ENCODE results near the gene KLHL35.

Gene KLHL35

GRCh38 chr11:75402002-75402773 lies 30.8 kb downstream of the KLHL35 start:
- 0 out of 2 replicates have a peak overlapping the region, but pooled peaks have one; percentile 85 for H3K27ac ChIP-seq
- TF ChIP-seq CTCF (IDR thresholded peaks at IDR 0.05) = no peak
- no peak for TF ChIP-seq ZFX (IDR thresholded peaks at IDR 0.05; ENCODE audit: borderline replicate concordance)

- TF ChIP-seq ZFX (IDR thresholded peaks at IDR 0.05; ENCODE audit: borderline replicate concordance) = no peak
- TF ChIP-seq CTCF (IDR thresholded peaks at IDR 0.05) = no peak
- H3K27ac ChIP-seq = peak overlapping the region; percentile 85
Observed at GRCh38 chr11:75400146-75400865, 32.7 kb downstream of the KLHL35 start.

GRCh38 chr11:75399344-75400145 lies 33.5 kb downstream of the KLHL35 start, which contains the start of gene RPS3:
Gene RPS3, plus strand, starts transcription at chr11:75399518. Its CDS starts 30 bp downstream, at chr11:75399548.
- no peak for TF ChIP-seq ZFX (IDR thresholded peaks at IDR 0.05; ENCODE audit: borderline replicate concordance)
- TF ChIP-seq CTCF (IDR thresholded peaks at IDR 0.05) = peak; percentile 19; the same call in 1 of the 2 replicates
- H3K27ac ChIP-seq = peak within 1 kb of the TSS; percentile 85

GRCh38 chr11:75398906-75399305 lies 34.1 kb downstream of the KLHL35 start:
- no peak overlapping the region for H3K27ac ChIP-seq
- TF ChIP-seq ZFX (IDR thresholded peaks at IDR 0.05; ENCODE audit: borderline replicate concordance) = no peak
- no peak for TF ChIP-seq CTCF (IDR thresholded peaks at IDR 0.05)

GRCh38 chr11:75394085-75394840 lies 38.7 kb downstream of the KLHL35 start:
- no peak for TF ChIP-seq CTCF (IDR thresholded peaks at IDR 0.05)
- no peak for TF ChIP-seq ZFX (IDR thresholded peaks at IDR 0.05; ENCODE audit: borderline replicate concordance)

GRCh38 chr11:75389925-75390324 lies 43.1 kb downstream of the KLHL35 start:
- TF ChIP-seq ZFX (IDR thresholded peaks at IDR 0.05; ENCODE audit: borderline replicate concordance) = no peak
- no peak overlapping the region for H3K27ac ChIP-seq

More at GRCh38 chr11:75394085-75394840, 38.7 kb downstream of the KLHL35 start:
- H3K27ac ChIP-seq = no peak overlapping the region

- H3K27ac ChIP-seq = no peak overlapping the region
- no peak for TF ChIP-seq ZFX (IDR thresholded peaks at IDR 0.05; ENCODE audit: borderline replicate concordance)
- no peak for TF ChIP-seq CTCF (IDR thresholded peaks at IDR 0.05)
Observed at GRCh38 chr11:75389276-75389605, 43.8 kb downstream of the KLHL35 start.
